ENCODE measurements around the gene NRARP.
A peak's percentile ranks its signal among the peaks of the same experiment; 100 is the strongest.
"Not testable (repeated sequence)": the region's sequence is repeated elsewhere in the genome, so short reads cannot be mapped to it uniquely, and the experiment has no call there.

The NRARP gene

GRCh38 chr9:137266162-137266527, 35.9 kb downstream of the NRARP start:
- no peak for TF ChIP-seq CTCF (IDR thresholded peaks at IDR 0.05; ENCODE audit: insufficient read depth, low read depth, low read length, missing control alignments)

GRCh38 chr9:137265496-137266161, 36.4 kb downstream of the NRARP start:
- no peak for TF ChIP-seq CTCF (IDR thresholded peaks at IDR 0.05; ENCODE audit: insufficient read depth, low read depth, low read length, missing control alignments)

More at GRCh38 chr9:137266162-137266527, 35.9 kb downstream of the NRARP start:
- no peak overlapping the region for H3K4me3 ChIP-seq (ENCODE audit: low read depth, low read length)
- no peak for DNase-seq (ENCODE audit: low read depth)

GRCh38 chr9:137264067-137264466, 38.0 kb downstream of the NRARP start:
- DNase-seq (ENCODE audit: low read depth): no peak
- no peak for TF ChIP-seq CTCF (IDR thresholded peaks at IDR 0.05; ENCODE audit: insufficient read depth, low read depth, low read length, missing control alignments)
- no peak overlapping the region for H3K4me3 ChIP-seq (ENCODE audit: low read depth, low read length)

More at GRCh38 chr9:137265496-137266161, 36.4 kb downstream of the NRARP start:
- no peak overlapping the region for H3K4me3 ChIP-seq (ENCODE audit: low read depth, low read length)
- no peak for DNase-seq (ENCODE audit: low read depth)

GRCh38 chr9:137263506-137263905, 38.6 kb downstream of the NRARP start:
- no peak for DNase-seq (ENCODE audit: low read depth)
- H3K4me3 ChIP-seq (ENCODE audit: low read depth, low read length): no peak overlapping the region
- no peak for TF ChIP-seq CTCF (IDR thresholded peaks at IDR 0.05; ENCODE audit: insufficient read depth, low read depth, low read length, missing control alignments)

GRCh38 chr9:137262909-137263285, 39.2 kb downstream of the NRARP start:
- no peak for TF ChIP-seq CTCF (IDR thresholded peaks at IDR 0.05; ENCODE audit: insufficient read depth, low read depth, low read length, missing control alignments)
- no peak overlapping the region for H3K4me3 ChIP-seq (ENCODE audit: low read depth, low read length)
- no peak for DNase-seq (ENCODE audit: low read depth)

GRCh38 chr9:137262173-137262908, 39.7 kb downstream of the NRARP start:
- DNase-seq (ENCODE audit: low read depth): not testable (repeated sequence)
- TF ChIP-seq CTCF (IDR thresholded peaks at IDR 0.05; ENCODE audit: insufficient read depth, low read depth, low read length, missing control alignments): peak; percentile 19

More at GRCh38 chr9:137262173-137262908, 39.7 kb downstream of the NRARP start:
- not testable (repeated sequence) for H3K4me3 ChIP-seq (ENCODE audit: low read depth, low read length)

Measured in GM12865 (cell line).